ENCODE data around the gene GPX8.

The GPX8 gene

DNA sequence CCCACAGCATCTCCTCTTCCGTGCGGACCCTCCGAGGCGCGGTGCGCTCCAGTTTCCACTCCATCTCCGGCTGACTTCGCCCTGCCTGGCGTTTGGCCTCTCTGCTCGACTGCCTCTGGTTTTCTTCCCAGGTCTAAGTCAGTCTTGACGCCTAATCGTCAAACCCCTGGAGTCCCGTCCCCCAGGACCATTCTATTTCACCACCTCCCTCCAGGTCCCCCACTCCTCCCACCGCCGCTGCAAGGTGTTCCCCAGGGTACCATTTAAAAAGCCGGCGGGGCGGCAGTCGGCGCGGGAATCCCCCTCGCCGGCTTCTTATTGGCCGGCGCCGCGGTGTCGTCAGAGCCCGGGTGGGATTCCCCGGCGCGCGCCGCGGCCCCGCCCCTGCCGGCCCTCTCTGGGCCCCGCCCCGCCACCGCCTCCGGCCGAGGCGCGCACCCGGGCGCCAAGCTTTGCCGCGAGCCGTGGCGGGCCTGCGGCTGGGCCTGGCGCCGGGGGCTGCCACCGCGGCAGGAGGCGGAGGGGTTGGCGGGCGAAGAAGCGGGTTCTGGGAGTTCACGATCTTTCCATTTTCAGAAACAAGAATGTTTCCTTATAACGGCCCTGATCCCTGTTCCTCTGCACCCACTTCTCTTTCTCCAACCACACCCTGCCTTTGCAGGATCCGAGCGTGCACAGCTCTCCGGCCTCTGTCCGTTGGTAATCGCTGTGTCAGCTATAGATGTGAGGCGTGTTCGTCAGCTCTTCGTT lies 13.1 kb downstream of the GPX8 start, which contains the start of gene CDC20B:
CDC20B (minus strand) TSS at position 241 of the 750 bp plus-strand sequence; CDS start at position 64, 177 bp downstream.
- DNase-seq (peak; percentile 86), ATAC-seq (peak; percentile 94)

- DNase-seq (peak; percentile 7), ATAC-seq (no peak)
These were observed 13.8 kb downstream of the GPX8 start for GRCh38 chr5:55173687-55174230.

- no peak for ATAC-seq
- no peak for DNase-seq
These were observed 15.8 kb downstream of the GPX8 start for GRCh38 chr5:55175781-55176175.

DNA sequence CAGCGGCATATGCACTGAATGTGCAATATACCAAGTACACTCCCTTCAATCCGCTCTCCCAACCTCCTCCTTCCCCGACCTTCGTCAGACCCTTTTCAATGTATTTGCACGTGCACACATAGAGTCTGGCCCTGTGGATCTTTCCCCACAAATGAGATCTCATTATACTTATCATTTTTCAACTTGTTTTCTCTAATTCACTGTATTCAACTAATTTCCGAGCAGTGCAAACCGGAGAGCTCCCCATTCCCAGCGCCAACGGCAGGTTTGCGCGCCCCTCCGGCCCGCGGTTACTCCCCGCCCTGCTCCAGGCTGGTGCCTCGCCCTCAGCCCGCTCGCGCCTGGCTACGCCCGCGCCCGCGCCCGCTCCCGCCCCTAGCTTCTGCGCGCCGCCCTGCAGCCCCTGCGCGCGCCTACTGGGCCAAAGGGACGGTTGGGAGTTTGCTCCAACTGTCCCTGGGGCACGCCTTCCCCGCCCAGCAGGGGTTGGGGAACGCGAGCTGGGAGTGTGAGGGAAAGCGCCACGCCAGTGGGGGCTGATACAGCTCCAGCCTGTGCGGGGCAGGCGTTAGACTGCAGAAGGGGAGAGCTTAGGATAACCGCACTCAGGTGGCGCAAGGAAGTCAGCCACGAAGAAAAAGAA lies 16.3 kb downstream of the GPX8 start:
- no peak for ATAC-seq
- peak; percentile 34 for DNase-seq

DNA sequence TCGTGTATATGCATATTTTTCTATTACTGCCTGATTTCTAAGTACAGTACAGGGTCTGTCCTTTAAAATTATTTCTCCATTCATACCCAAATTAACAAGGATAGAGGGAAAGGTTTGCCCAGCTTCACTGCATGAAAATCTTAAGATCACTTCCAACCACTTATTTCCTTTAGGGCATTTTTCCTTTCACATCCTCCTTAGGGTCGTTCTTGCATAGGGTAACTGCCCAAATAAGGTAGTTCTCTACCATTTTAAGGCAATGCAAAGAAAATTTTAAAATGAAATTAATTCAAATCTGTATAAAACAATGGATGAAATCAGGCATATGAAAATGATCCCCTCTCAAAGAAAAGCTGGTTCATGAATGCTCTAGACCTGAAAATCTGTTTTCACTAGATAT lies 17.1 kb downstream of the GPX8 start:
- ATAC-seq (no peak), DNase-seq (no peak)

DNA sequence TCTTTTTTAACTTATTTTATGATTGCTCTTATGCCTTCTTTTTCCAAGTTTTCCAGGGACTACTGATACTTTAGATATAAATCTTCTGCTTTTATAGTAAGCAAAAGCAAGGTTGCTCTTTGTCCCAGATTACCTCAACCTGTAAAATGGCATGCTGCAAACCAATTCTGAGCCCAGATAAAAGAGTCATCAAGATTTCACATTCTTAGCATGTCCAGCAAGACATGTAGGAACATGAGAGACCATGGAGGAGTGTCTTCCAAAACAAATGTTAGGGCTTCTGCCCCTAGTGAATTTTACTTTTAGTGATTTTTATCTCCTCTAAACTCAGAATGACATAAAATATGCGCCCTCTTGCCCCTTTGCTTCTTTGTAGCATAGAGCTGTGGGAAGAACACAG lies 20.0 kb downstream of the GPX8 start:
- DNase-seq (no peak), ATAC-seq (no peak)

DNA sequence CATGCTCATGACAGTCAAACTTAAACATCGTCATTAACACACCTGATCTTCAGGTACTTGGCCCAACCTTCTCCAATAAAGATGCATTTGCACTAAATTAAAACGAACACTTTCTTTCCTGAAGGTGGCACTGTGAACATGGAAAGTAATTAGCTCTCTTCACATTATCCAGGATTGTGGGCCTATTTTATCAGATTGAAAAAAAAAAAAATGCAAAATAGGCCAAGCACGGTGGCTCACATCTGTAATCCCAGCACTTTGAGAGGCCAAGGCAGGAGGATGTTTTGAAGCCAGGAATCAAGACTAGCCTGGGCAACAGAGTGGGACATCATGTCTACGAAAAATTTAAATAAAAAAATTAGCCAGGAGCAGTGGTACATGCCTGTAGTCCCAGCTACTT lies 27.4 kb downstream of the GPX8 start:
- ATAC-seq (no peak), DNase-seq (no peak)

GRCh38 chr5:55188656-55189540 lies 28.9 kb downstream of the GPX8 start:
- ATAC-seq (no peak), DNase-seq (no peak)

DNA sequence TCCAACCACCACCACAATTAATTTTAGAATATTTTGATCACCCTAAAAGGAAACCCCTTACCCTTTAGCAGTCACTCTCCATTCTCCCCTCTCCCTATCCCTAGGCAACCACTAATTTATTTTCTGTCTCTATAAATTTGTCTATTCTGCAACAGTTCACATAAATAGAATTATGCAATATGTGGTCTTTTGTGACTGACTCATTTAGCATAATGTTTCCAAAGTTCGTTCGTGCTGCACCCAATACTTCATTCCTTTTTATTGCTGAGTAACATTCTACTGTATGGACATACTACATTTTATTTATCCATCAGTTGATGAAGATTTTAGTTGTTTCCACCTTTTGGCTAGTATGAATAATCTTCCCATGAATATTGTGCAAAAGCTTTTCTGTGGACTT lies 31.2 kb downstream of the GPX8 start:
- ATAC-seq (no peak), DNase-seq (no peak)

- ATAC-seq (no peak), DNase-seq (no peak)
These were observed 45.0 kb downstream of the GPX8 start for GRCh38 chr5:55205001-55205400.

DNA sequence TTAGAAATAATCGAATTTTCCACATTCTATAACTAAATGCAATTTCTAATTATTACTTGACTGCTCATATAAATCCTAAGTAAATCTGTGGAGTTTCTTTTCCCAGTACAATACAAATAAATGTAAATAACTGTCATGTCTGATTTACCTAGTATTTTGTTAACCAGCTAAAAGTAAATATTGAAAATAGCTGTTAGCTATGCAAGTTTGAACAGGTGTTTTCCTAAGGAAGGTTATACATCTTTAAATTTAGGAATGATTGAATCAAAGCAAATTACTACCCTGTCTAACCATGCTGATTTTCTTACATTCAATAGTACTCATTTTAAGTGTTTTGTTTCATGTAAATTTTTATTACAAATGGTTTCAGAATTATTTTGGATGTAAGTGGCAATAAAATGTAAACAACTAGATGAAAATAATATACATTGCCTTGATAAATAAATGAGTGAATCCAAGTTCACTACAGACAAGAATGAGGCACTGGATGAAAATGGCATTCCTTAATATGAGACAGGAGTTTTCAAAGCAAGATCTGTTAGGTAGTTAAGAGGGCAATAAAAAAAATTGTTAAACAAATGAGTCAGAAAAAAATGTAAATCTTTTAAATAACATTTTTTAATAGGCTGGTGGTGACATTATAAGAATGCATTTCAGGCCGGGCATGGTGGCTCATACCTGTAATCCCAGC lies 51.4 kb downstream of the GPX8 start:
- ATAC-seq (no peak), DNase-seq (no peak)
